Upper lobe of left lung (tissue), 4 donors: ENCODE measurements around the gene GOLGA8N.
"Not testable (repeated sequence)": the region's sequence is repeated elsewhere in the genome, so short reads cannot be mapped to it uniquely, and the experiment has no call there.

Experiments
- POLR2A ChIP-seq, 4 donors: fragments of 450-650 bp; IDR thresholded peaks; one replicate each; pipeline ENCODE4 v1.5.1; 2016 to 2017; ENCODE audit warnings: antibody characterized with exemption in 4 of 4, mild to moderate bottlenecking in 2 of 4
- POLR2AphosphoS5 ChIP-seq, 2 donors: sonication (generic); formaldehyde crosslinking; IDR thresholded peaks; one replicate each; pipeline ENCODE4 v1.5.1; 2017; ENCODE audit warnings: antibody characterized with exemption in 2 of 2
- TF ChIP-seq, protein P1 (sequence below), 6 experiments: fragments of 450-650 bp in 4 of 6; fragments of 200-600 bp in 2 of 6; sonication (generic) in 2 of 6; IDR thresholded peaks; one replicate each; pipeline ENCODE4 v1.5.1; 2016 to 2019; ENCODE audit warnings: antibody characterized with exemption in 6 of 6

DNA sequence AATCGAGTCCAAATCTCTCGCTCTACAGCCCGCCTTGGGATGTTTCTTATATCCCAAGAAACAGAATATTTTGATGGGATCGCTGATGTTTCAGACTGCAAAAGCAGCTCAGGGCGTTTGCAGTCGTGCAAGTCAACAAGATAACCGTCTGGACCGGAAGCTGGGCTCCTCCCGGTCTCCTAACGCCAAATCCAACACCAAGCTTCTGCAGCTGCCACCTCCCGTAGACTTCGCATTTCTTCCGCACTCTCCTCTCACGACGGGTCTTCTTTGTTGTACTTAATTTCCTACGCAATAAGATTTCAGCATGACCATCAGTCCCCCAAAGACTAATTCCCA, 21.4 kb downstream of the GOLGA8N start:
- TF ChIP-seq POLR2A, POLR2AphosphoS5 (IDR thresholded peaks at IDR 0.05): not testable (repeated sequence)
- TF ChIP-seq, protein P1, sequence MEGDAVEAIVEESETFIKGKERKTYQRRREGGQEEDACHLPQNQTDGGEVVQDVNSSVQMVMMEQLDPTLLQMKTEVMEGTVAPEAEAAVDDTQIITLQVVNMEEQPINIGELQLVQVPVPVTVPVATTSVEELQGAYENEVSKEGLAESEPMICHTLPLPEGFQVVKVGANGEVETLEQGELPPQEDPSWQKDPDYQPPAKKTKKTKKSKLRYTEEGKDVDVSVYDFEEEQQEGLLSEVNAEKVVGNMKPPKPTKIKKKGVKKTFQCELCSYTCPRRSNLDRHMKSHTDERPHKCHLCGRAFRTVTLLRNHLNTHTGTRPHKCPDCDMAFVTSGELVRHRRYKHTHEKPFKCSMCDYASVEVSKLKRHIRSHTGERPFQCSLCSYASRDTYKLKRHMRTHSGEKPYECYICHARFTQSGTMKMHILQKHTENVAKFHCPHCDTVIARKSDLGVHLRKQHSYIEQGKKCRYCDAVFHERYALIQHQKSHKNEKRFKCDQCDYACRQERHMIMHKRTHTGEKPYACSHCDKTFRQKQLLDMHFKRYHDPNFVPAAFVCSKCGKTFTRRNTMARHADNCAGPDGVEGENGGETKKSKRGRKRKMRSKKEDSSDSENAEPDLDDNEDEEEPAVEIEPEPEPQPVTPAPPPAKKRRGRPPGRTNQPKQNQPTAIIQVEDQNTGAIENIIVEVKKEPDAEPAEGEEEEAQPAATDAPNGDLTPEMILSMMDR (IDR thresholded peaks at IDR 0.05): not testable (repeated sequence)
